GM19395 (cell line): ENCODE measurements around the gene CDC7.
"Not testable (repeated sequence)": the region's sequence is repeated elsewhere in the genome, so short reads cannot be mapped to it uniquely, and the experiment has no call there.

Source experiments
- ATAC-seq: cut with Tn5 transposase; IDR thresholded peaks from one replicate; pipeline ENCODE4 v1.9.1; 2021; ENCODE audit warnings: mild to moderate bottlenecking, moderate library complexity; ENCODE audit not compliant: unreplicated experiment

The CDC7 gene

GRCh38 chr1:91507328-91507727 is 6.7 kb downstream of the CDC7 start:
- ATAC-seq = no peak

GRCh38 chr1:91510754-91511153 is 10.1 kb downstream of the CDC7 start:
- no peak for ATAC-seq

GRCh38 chr1:91511386-91511785 is 10.7 kb downstream of the CDC7 start:
- no peak for ATAC-seq

- ATAC-seq = no peak
Measured at GRCh38 chr1:91513160-91513559, 12.5 kb downstream of the CDC7 start.

- no peak for ATAC-seq
Measured at GRCh38 chr1:91513706-91514105, 13.1 kb downstream of the CDC7 start.

- no peak for ATAC-seq
Measured at GRCh38 chr1:91515994-91516393, 15.3 kb downstream of the CDC7 start.

- not testable (repeated sequence) for ATAC-seq
Measured at GRCh38 chr1:91516605-91517004, 16.0 kb downstream of the CDC7 start.

- ATAC-seq = not testable (repeated sequence)
Measured at GRCh38 chr1:91519167-91519566, 18.5 kb downstream of the CDC7 start.

GRCh38 chr1:91520942-91521507 is 20.4 kb downstream of the CDC7 start:
- no peak for ATAC-seq

- peak; percentile 98 for ATAC-seq
Measured at GRCh38 chr1:91523482-91523881, 22.8 kb downstream of the CDC7 start.

GRCh38 chr1:91526496-91526895 is 25.8 kb downstream of the CDC7 start:
- no peak for ATAC-seq

GRCh38 chr1:91527266-91527765 is 26.7 kb downstream of the CDC7 start:
- ATAC-seq = no peak

GRCh38 chr1:91527781-91528180 is 27.1 kb downstream of the CDC7 start:
- no peak for ATAC-seq

GRCh38 chr1:91529856-91530255 is 29.2 kb downstream of the CDC7 start:
- no peak for ATAC-seq

- no peak for ATAC-seq
Measured at GRCh38 chr1:91533361-91534024, 32.8 kb downstream of the CDC7 start.

- no peak for ATAC-seq
Measured at GRCh38 chr1:91535441-91535840, 34.8 kb downstream of the CDC7 start.

- ATAC-seq = no peak
Measured at GRCh38 chr1:91537281-91537986, 36.8 kb downstream of the CDC7 start.

GRCh38 chr1:91537987-91538304 is 37.3 kb downstream of the CDC7 start:
- no peak for ATAC-seq

- no peak for ATAC-seq
Measured at GRCh38 chr1:91540910-91541309, 40.3 kb downstream of the CDC7 start.

- ATAC-seq = no peak
Measured at GRCh38 chr1:91541918-91542533, 41.4 kb downstream of the CDC7 start.

- no peak for ATAC-seq
Measured at GRCh38 chr1:91545506-91546300, 45.1 kb downstream of the CDC7 start.
